ENCODE measurements around the gene TMEM80. TPM values are rescaled to one million over a fixed set of nuclear protein-coding genes. Genes with fewer than 3 reads are reported as not detected.

TMEM80 gene
- total RNA-seq, 4 donors from 2014 or later: 57.3 to 103 (median 67.7) TPM

DNA sequence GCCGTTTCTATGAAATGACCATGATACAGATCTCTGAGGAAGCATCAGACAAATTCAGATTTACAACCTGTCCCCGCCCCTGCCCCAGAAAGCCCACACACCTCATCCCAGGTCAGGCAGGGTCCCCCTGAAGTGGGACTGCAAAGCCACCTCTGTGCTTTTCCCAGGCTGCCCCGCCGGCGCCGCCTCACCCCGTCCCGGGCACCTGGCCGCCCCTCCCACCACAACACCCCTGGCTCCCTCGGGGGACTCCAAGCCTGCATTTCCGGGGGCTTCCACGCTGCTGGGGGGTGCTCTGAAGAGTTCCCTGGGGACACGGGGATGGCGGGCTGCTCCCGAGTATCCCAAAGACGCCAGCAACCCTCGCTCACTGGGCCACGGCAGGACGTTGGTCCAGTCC lies 35.3 kb upstream of the TMEM80 start:
- TF ChIP-seq, protein P1, sequence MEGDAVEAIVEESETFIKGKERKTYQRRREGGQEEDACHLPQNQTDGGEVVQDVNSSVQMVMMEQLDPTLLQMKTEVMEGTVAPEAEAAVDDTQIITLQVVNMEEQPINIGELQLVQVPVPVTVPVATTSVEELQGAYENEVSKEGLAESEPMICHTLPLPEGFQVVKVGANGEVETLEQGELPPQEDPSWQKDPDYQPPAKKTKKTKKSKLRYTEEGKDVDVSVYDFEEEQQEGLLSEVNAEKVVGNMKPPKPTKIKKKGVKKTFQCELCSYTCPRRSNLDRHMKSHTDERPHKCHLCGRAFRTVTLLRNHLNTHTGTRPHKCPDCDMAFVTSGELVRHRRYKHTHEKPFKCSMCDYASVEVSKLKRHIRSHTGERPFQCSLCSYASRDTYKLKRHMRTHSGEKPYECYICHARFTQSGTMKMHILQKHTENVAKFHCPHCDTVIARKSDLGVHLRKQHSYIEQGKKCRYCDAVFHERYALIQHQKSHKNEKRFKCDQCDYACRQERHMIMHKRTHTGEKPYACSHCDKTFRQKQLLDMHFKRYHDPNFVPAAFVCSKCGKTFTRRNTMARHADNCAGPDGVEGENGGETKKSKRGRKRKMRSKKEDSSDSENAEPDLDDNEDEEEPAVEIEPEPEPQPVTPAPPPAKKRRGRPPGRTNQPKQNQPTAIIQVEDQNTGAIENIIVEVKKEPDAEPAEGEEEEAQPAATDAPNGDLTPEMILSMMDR (IDR thresholded peaks at IDR 0.05): no peak
- no peak for TF ChIP-seq POLR2A (IDR thresholded peaks at IDR 0.05)
- WGBS, 2 donors: 93 to 95% methylated on average over 9 to 19 of the region's 19 CpGs
- Histone ChIP-seq H3K27me3 (no peaks in the 10 kb centered on the region), H3K27ac (no peak overlapping the region), H3K4me1 (no peaks in the 10 kb centered on the region), H3K9me3 (no peaks in the 10 kb centered on the region), H3K4me3 (replicated peaks in 1 of 3) (no peak overlapping the region), H3K36me3 (peaks cover 0 to 12% of the 10 kb centered on the region in 2 donors)
- no peak for DNase-seq
- intact Hi-C loops (cut with DNase I): loop anchor here (10.0 kb wide), 1 partner anchor 65 kb away; no protein-coding TSS in a partner anchor

DNA sequence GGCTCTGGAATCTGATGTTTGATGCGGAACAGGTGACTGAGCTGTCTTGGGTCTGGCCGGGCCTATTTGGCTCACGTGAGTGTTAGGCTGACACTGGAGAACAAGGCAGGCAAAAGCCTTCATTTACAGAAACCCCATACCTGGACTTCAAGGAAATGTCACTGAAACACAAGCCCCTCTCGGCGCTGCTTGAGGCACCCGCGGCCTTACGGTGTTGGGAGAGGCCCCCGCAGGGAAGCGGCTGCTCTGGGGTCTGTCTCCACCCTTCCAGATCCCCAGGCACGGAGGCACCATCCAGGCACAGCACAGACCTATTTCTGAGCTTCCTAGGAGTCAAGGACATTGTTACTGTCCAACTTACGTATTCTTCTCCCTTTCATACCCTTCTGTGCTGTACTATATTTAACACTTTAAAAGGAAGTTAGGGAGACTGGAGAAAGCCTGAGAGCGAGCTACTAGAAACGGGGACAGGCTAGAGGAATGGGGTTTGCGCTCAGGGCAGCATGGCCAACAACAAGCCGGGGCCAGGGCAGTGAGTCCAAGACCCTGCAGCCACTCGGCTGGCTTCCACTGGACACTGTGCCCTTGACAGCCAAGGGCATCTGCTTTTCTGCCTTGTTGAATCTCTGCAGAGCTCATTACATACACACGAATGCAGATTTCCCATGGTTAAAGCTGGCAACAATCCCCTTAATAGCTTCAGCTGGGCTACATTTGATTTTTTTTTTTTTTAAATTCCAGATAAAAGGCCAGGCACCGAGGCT lies 34.8 kb upstream of the TMEM80 start:
- no peak for TF ChIP-seq POLR2A (IDR thresholded peaks at IDR 0.05)
- TF ChIP-seq, protein P1 (IDR thresholded peaks at IDR 0.05): no peak
- Histone ChIP-seq H3K27me3 (no peaks in the 10 kb centered on the region), H3K36me3 (peaks cover 3 to 12% of the 10 kb centered on the region in 2 donors), H3K4me1 (peaks cover 0 to 3% of the 10 kb centered on the region in 2 donors), H3K27ac (no peak overlapping the region), H3K9me3 (no peaks in the 10 kb centered on the region), H3K4me3 (replicated peaks in 1 of 3) (no peak overlapping the region)
- 87 to 90% methylated on average over 13 to 16 of the region's 19 CpGs for WGBS, 2 donors
- intact Hi-C loops (cut with DNase I): loop anchor here (10.0 kb wide), 1 partner anchor 64 kb away; no protein-coding TSS in a partner anchor
- DNase-seq: no peak

DNA sequence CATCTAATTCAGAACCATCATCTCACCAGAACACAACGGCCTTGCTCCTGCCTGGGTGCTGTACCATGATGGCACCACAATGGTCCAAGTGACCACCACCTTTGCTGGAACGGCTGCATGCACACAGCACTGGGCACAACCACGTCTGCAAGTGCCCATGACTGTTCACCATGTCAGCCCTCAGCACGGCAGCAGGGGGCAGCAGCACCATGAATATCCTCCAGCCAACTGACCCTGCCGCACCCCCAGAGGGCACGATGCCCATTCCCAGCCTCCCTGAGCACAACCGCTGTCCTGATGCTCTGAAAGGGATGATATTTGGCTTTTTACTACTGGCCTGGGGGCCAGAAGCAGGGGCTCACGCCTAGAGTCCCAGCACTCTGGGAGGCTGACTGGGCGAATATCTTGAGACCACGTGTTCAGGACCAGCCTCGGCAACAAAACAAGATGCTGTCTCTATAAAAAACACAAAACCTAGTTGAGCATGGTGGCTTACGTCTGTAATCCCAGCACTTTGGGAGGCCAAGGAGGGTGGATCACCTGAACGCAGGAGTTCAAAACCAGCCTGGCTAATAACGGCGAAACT lies 32.8 kb upstream of the TMEM80 start:
- no peak for TF ChIP-seq POLR2A (IDR thresholded peaks at IDR 0.05)
- TF ChIP-seq, protein P1 (IDR thresholded peaks at IDR 0.05): peak; percentile 28 to 81 (median 68)
- WGBS, 2 donors: 57 to 66% methylated on average over 14 to 15 of the region's 15 CpGs
- intact Hi-C loops (cut with DNase I): loop anchor here (10.0 kb wide), 1 partner anchor 62 kb away; no protein-coding TSS in a partner anchor
- H3K4me1 ChIP-seq: peaks cover 0 to 3% of the 10 kb centered on the region in 2 donors
- H3K9me3 ChIP-seq: no peaks in the 10 kb centered on the region
- H3K36me3 ChIP-seq: peaks cover 5 to 12% of the 10 kb centered on the region in 2 donors
- DNase-seq: peak; percentile 66 to 74
- H3K4me3 ChIP-seq (replicated peaks in 1 of 3): no peak overlapping the region
- no peaks in the 10 kb centered on the region for H3K27me3 ChIP-seq
- H3K27ac ChIP-seq: no peak overlapping the region

DNA sequence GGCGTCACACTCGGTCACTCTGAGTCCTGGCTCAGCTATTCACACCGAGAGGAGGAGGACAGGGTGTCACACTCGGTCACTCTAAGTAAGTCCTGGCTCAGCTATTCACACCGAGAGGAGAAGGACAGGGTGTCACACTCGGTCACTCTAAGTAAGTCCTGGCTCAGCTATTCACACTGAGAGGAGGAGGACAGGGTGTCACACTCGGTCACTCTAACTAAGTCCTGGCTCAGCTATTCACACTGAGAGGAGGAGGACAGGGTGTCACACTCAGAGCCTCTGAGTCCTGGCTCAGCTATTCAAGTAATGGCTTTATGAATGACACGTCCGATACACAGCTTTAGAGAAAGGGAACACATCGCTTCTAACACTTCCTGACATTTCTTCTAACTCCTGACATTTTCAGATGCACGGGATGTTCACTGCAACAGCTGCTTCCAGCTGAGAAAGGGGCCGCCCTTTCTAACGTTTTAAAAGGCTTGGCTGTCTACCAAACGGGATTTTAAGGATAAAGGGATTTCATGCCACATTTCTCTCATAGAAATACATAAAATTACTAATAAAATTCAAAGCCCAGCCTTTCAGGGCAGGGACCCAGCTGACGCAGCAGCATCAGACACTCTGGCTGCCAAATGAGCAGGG lies 30.4 kb upstream of the TMEM80 start:
- H3K9me3 ChIP-seq: no peaks in the 10 kb centered on the region
- H3K36me3 ChIP-seq: peaks cover 5 to 6% of the 10 kb centered on the region in 2 donors
- intact Hi-C loops (cut with DNase I): loop anchor here (10.0 kb wide), 1 partner anchor 60 kb away; no protein-coding TSS in a partner anchor
- H3K27ac ChIP-seq: peak overlapping the region in 1 of 3 donors; percentile 26
- DNase-seq: no peak
- H3K4me3 ChIP-seq (replicated peaks in 1 of 3): no peak overlapping the region
- TF ChIP-seq POLR2A (IDR thresholded peaks at IDR 0.05): no peak
- TF ChIP-seq, protein P1 (IDR thresholded peaks at IDR 0.05): no peak
- 74 to 83% methylated on average over 9 to 11 of the region's 15 CpGs for WGBS, 2 donors
- H3K27me3 ChIP-seq: no peaks in the 10 kb centered on the region
- H3K4me1 ChIP-seq: peaks cover 3 to 7% of the 10 kb centered on the region in 2 donors
